Activated CD4-positive, alpha-beta T cell treated with anti-CD3 and anti-CD28 coated beads, Interleukin-2, amount 10 ng/mL, durations not matched to agents 24 days and 14 days (primary cell): ENCODE measurements around the gene MAGI1. TPM values are rescaled to one million over a fixed set of nuclear protein-coding genes. Genes with fewer than 3 reads are reported as not detected.
"Not testable (repeated sequence)": the region's sequence is repeated elsewhere in the genome, so short reads cannot be mapped to it uniquely, and the experiment has no call there.

Experiments used
- DNase-seq: peaks from one replicate; pipeline ENCODE4 v3.0.0; 2022
- H3K27ac Mint-ChIP-seq: one replicate; pipeline ENCODE4 v1.8.0; 2022; ENCODE audit warnings: mild to moderate bottlenecking, mixed read lengths
- H3K27me3 Mint-ChIP-seq: one replicate; pipeline ENCODE4 v1.8.0; 2022; ENCODE audit warnings: mixed read lengths
- H3K36me3 Mint-ChIP-seq: one replicate; pipeline ENCODE4 v1.8.0; 2022; ENCODE audit warnings: low read depth, mild to moderate bottlenecking, mixed read lengths
- H3K4me1 Mint-ChIP-seq: one replicate; pipeline ENCODE4 v1.8.0; 2021; ENCODE audit warnings: mixed read lengths
- H3K4me3 Mint-ChIP-seq: one replicate; pipeline ENCODE4 v1.8.0; 2022; ENCODE audit warnings: mild to moderate bottlenecking, moderate library complexity, mixed read lengths
- H3K9me3 Mint-ChIP-seq: one replicate; pipeline ENCODE4 v1.8.0; 2021; ENCODE audit warnings: mixed read lengths
- intact Hi-C: fragments of 100-400 bp; cut with micrococcal nuclease; formaldehyde crosslinking; loops from one replicate; pipeline ENCODE4 v1.15.1; 2023
- total RNA-seq: library from RNA; stranded (reverse); gene quantifications from 2 replicates; pipeline ENCODE4 v1.2.3, GENCODE V29; 2022

The MAGI1 gene
- total RNA-seq, 1 donor from 2014 or later: 2.0 TPM

GRCh38 chr3:66033241-66034138 lies 5.2 kb downstream of the MAGI1 start:
- Mint-ChIP-seq H3K4me1 (peaks cover 9% of the 10 kb centered on the region), H3K27me3 (peaks cover 28% of the 10 kb centered on the region), H3K27ac (peak overlapping the region; percentile 57), H3K36me3 (peaks cover under 1% of the 10 kb centered on the region), H3K4me3 (no peak overlapping the region), H3K9me3 (peaks cover 6% of the 10 kb centered on the region)
- intact Hi-C loops: loop anchor here (1.0 to 10.0 kb wide), 2 partner anchors 69 to 271 kb away; no protein-coding TSS in a partner anchor
- no peak for DNase-seq

DNA sequence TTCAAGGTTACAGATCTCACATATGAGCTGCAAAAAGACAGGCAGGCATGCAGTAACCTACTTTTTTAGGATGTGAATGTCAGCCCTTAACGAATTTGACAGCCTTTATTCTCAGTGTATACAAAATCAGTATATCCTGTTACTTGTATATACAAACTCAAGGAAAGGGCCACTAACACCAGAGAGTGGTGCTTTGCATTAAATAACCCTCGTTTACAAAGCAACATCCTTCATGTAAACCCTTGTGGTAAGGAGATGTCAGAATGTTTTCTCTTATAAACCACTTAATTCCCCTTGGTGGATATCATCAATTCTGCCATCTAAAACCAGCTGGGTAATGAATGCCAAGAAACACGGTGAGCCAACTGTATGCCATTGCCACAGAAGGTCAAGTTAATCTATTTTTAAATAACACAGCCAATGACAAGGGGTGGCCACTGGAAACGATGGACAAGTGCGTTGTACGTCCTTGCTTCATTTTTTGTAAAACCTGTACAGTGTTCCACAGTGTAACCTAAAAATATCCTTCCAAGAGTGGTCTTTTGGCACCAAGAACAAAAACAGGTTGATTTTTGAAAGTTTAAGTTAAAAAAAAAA lies 7.5 kb downstream of the MAGI1 start:
- no peak overlapping the region for H3K27ac Mint-ChIP-seq
- peaks cover 3% of the 10 kb centered on the region for H3K4me1 Mint-ChIP-seq
- H3K36me3 Mint-ChIP-seq: no peaks in the 10 kb centered on the region
- no peak for DNase-seq
- H3K9me3 Mint-ChIP-seq: peaks cover 6% of the 10 kb centered on the region
- H3K27me3 Mint-ChIP-seq: peaks cover 10% of the 10 kb centered on the region
- intact Hi-C loops: loop anchor here (10.0 kb wide), 1 partner anchor 274 kb away; no protein-coding TSS in a partner anchor
- no peak overlapping the region for H3K4me3 Mint-ChIP-seq

- no peak for DNase-seq
- peaks cover 6% of the 10 kb centered on the region for H3K9me3 Mint-ChIP-seq
- H3K27me3 Mint-ChIP-seq: no peaks in the 10 kb centered on the region
- H3K27ac Mint-ChIP-seq: no peak overlapping the region
- no peaks in the 10 kb centered on the region for H3K36me3 Mint-ChIP-seq
- intact Hi-C loops: no loop called here
- H3K4me1 Mint-ChIP-seq: peaks cover 3% of the 10 kb centered on the region
- no peak overlapping the region for H3K4me3 Mint-ChIP-seq
Observed at GRCh38 chr3:66029443-66029842, 9.3 kb downstream of the MAGI1 start.

DNA sequence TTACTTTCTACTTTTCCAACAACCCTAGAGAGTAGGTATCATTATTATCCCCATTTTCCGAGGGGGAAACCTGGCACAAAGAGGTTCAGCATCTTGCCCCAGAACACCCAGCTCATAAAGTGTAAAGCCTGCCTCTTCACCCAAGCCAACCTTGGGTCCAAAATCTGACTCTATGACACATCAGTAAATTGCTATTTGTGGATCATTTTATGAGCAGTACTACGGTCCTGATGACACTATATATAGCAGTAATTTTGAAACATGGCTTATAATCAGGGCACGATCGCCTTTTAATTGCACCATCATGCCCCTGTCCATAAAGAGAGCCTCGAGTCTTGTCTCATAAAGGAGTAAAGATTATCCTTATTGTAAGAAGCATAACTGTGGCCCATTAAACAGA lies 9.7 kb downstream of the MAGI1 start:
- no peak for DNase-seq
- peaks cover 3% of the 10 kb centered on the region for H3K4me1 Mint-ChIP-seq
- H3K9me3 Mint-ChIP-seq: peaks cover 6% of the 10 kb centered on the region
- intact Hi-C loops: no loop called here
- no peaks in the 10 kb centered on the region for H3K36me3 Mint-ChIP-seq
- no peaks in the 10 kb centered on the region for H3K27me3 Mint-ChIP-seq
- no peak overlapping the region for H3K4me3 Mint-ChIP-seq
- H3K27ac Mint-ChIP-seq: no peak overlapping the region

DNA sequence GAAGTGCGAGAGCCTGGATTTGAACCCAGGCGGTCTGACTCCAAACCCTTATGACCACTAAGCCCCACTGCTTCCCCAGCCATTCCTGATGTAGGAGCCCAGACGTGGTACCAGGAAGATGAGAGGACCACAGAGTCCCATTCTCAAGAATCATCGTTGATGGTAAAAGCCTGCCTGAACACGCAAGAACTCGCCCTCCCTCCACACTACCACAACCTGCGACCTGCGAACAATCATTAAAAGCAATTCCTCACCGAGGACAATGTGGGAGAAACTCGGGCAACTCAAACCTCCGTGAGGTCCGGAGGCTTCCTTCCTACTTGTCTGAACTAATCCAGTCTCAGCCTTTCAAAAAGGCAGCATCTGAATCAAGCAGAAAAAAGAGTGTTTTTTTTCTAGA lies 10.3 kb downstream of the MAGI1 start:
- Mint-ChIP-seq H3K27ac (no peak overlapping the region), H3K9me3 (peaks cover 6% of the 10 kb centered on the region), H3K4me1 (peaks cover under 1% of the 10 kb centered on the region), H3K36me3 (no peaks in the 10 kb centered on the region), H3K4me3 (no peak overlapping the region), H3K27me3 (no peaks in the 10 kb centered on the region)
- intact Hi-C loops: no loop called here
- no peak for DNase-seq

- H3K4me3 Mint-ChIP-seq, intact Hi-C loops, H3K9me3 Mint-ChIP-seq, H3K4me1 Mint-ChIP-seq, DNase-seq, H3K27me3 Mint-ChIP-seq, H3K36me3 Mint-ChIP-seq, H3K27ac Mint-ChIP-seq: not testable (repeated sequence)
Observed at GRCh38 chr3:66027099-66027498, 11.6 kb downstream of the MAGI1 start.

- intact Hi-C loops: no loop called here
- Mint-ChIP-seq H3K9me3 (no peaks in the 10 kb centered on the region), H3K36me3 (no peaks in the 10 kb centered on the region), H3K4me1 (no peaks in the 10 kb centered on the region), H3K27ac (no peak overlapping the region), H3K27me3 (peaks cover 2% of the 10 kb centered on the region), H3K4me3 (no peak overlapping the region)
- no peak for DNase-seq
Observed at GRCh38 chr3:66023738-66024385, 14.9 kb downstream of the MAGI1 start.

DNA sequence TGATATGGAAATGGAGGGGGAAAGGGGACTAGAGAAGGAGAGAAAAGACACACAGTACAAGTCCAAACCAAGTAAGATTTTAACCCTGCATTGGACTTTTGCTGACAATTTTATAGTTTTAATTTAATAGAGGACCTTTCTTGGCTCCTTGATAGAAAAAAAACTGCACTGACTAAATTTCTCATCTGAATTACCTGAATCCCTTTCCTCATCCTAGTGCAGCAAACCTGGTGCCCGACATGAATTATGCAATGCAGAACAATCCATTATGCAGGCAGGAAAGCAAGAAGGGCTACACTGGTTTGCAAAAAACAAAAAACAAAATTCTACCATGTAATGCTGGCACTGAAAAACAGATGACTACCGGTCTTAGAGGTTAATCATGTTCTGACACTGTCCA lies 15.5 kb downstream of the MAGI1 start:
- Mint-ChIP-seq H3K9me3 (no peaks in the 10 kb centered on the region), H3K27me3 (peaks cover 2% of the 10 kb centered on the region), H3K36me3 (no peaks in the 10 kb centered on the region), H3K4me1 (no peaks in the 10 kb centered on the region), H3K4me3 (no peak overlapping the region), H3K27ac (no peak overlapping the region)
- intact Hi-C loops: no loop called here
- no peak for DNase-seq

- Mint-ChIP-seq H3K4me1 (no peaks in the 10 kb centered on the region), H3K27me3 (peaks cover 2% of the 10 kb centered on the region), H3K9me3 (no peaks in the 10 kb centered on the region), H3K27ac (no peak overlapping the region), H3K4me3 (no peak overlapping the region), H3K36me3 (no peaks in the 10 kb centered on the region)
- intact Hi-C loops: no loop called here
- no peak for DNase-seq
Observed at GRCh38 chr3:66021731-66022131, 17.0 kb downstream of the MAGI1 start.

DNA sequence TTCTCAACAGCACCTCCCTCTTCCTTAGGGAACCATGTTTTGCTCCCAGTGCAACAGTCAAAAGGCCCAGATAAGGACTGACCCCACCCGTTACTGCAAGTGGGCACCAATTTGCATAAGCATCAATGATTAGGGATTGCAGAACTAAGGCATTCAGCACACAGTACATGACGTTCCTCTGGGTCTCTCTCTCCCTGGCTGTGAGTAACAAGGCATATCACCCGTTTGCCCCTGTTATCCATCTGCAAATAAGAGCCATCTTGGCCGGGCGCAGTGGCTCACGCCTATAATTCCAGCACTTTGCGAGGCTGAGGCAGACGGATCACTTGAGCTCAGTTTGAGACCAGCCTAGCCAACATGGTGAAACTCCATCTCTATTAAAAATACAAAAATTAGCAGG lies 18.8 kb downstream of the MAGI1 start:
- peaks cover 2% of the 10 kb centered on the region for H3K27me3 Mint-ChIP-seq
- intact Hi-C loops: no loop called here
- DNase-seq: no peak
- no peaks in the 10 kb centered on the region for H3K4me1 Mint-ChIP-seq
- no peak overlapping the region for H3K27ac Mint-ChIP-seq
- H3K9me3 Mint-ChIP-seq: no peaks in the 10 kb centered on the region
- no peak overlapping the region for H3K4me3 Mint-ChIP-seq
- no peaks in the 10 kb centered on the region for H3K36me3 Mint-ChIP-seq

- intact Hi-C loops: no loop called here
- DNase-seq: no peak
- Mint-ChIP-seq H3K27ac (no peak overlapping the region), H3K27me3 (peaks cover 2% of the 10 kb centered on the region), H3K4me1 (no peaks in the 10 kb centered on the region), H3K4me3 (no peak overlapping the region), H3K36me3 (no peaks in the 10 kb centered on the region), H3K9me3 (no peaks in the 10 kb centered on the region)
Observed at GRCh38 chr3:66018057-66019033, 20.4 kb downstream of the MAGI1 start.

DNA sequence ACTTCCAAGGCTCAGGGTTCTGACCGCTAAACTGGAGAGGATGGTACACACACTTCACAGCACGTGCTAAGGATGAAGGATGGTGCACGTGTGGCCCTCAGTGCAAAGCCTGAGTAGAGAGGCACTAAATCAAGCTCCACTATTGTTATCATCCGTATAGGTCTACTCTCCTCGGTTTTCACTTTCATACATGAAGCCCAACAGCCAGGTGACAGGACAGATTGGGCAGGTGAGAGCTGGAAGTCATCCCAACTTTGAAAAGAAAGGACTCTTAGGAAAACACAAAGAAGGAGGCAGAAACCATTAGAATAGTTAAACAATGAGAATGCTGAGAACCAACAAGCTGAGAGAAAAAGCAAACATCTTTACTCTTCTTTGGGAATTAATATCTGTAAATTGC lies 21.1 kb downstream of the MAGI1 start:
- Mint-ChIP-seq H3K9me3 (no peaks in the 10 kb centered on the region), H3K4me1 (no peaks in the 10 kb centered on the region), H3K27me3 (peaks cover 2% of the 10 kb centered on the region), H3K36me3 (no peaks in the 10 kb centered on the region), H3K4me3 (no peak overlapping the region), H3K27ac (no peak overlapping the region)
- intact Hi-C loops: no loop called here
- DNase-seq: no peak

DNA sequence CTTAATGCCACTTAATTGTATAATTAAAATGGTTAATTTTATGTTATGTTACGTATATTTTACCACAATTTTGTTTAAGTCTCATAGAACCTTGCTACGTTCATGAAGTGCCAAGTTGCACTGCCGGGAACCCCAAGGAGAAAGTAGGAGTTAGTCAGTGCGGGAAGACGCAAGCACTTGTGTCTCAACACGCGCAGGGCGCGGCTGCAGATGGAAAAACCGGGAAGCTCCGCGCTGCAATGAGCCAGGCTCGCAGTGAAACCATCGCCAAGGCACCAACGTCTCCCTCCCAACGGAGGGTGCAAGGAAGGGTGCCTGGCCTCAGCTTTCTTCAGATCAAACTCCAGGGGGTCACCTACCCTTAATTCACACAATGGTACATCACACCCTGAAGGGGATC lies 21.6 kb downstream of the MAGI1 start:
- H3K4me3 Mint-ChIP-seq: no peak overlapping the region
- no peaks in the 10 kb centered on the region for H3K4me1 Mint-ChIP-seq
- no peaks in the 10 kb centered on the region for H3K9me3 Mint-ChIP-seq
- intact Hi-C loops: no loop called here
- H3K27ac Mint-ChIP-seq: no peak overlapping the region
- H3K27me3 Mint-ChIP-seq: peaks cover 2% of the 10 kb centered on the region
- no peaks in the 10 kb centered on the region for H3K36me3 Mint-ChIP-seq
- DNase-seq: no peak
